Left lung (tissue), 10 donors: Measurements from ENCODE around the gene SMARCAL1. TPM values are rescaled to one million over a fixed set of nuclear protein-coding genes. Genes with fewer than 3 reads are reported as not detected.
A peak's percentile ranks its signal among the peaks of the same experiment; 100 is the strongest.

Experiments used
- ATAC-seq: fragments of 200-7000 bp; cut with Tn5 transposase; one replicate; pipeline ENCODE4 v1.9.1; 2020; ENCODE audit warnings: moderate library complexity
- DNase-seq, 4 donors: peaks; one replicate each; pipeline ENCODE4 v3.0.0-alpha.2; 2013 to 2020
- H3K27ac ChIP-seq, 2 donors: fragments of 200-600 bp; sonication (generic) in 1 of 2; one replicate each; pipeline versions ENCODE4 v1.5.0 to v1.8.0; 2020 to 2021
- H3K27me3 ChIP-seq, 2 donors: fragments of 200-600 bp; sonication (generic) in 1 of 2; one replicate each; pipeline versions ENCODE4 v1.5.0 to v1.8.0; 2020 to 2021
- H3K36me3 ChIP-seq, 2 donors: fragments of 200-600 bp; sonication (generic) in 1 of 2; one replicate each; pipeline versions ENCODE4 v1.5.0 to v1.8.0; 2020 to 2021
- H3K4me1 ChIP-seq, 2 donors: fragments of 200-600 bp; one replicate each; pipeline ENCODE4 v1.8.0; 2021
- H3K4me3 ChIP-seq, 2 donors: fragments of 200-600 bp; sonication (generic) in 1 of 2; one replicate each; pipeline versions ENCODE4 v1.5.0 to v1.8.0; 2020 to 2021; ENCODE audit warnings: mild to moderate bottlenecking in 1 of 2
- H3K9me3 ChIP-seq, 2 donors: fragments of 200-600 bp; sonication (generic) in 1 of 2; one replicate each; pipeline versions ENCODE4 v1.5.0 to v1.8.0; 2020 to 2021
- CTCF ChIP-seq, 2 donors: fragments of 200-600 bp; sonication (generic) in 1 of 2; IDR thresholded peaks; one replicate each; pipeline versions ENCODE4 v1.5.0 to v1.8.0; 2021; ENCODE audit warnings: antibody characterized with exemption in 2 of 2
- intact Hi-C, 2 donors: fragments of 100-400 bp; cut with DNase I; formaldehyde crosslinking; loops; one replicate each; pipeline versions ENCODE4 v1.11.2 to v1.14.2; 2022
- polyA plus RNA-seq, 6 donors: library from polyadenylated mRNA; unstranded; fragments of 120-200 nt; gene quantifications; one replicate each; pipeline ENCODE4 v1.2.1, GENCODE V29; 2013; ENCODE audit not compliant: insufficient read length in 6 of 6
- total RNA-seq, 2 donors: library from RNA; stranded (reverse); fragmentation: NEBNext Ultra II Directional; extraction: Animal tissue kit (Norgen Biotek cat#: 25700); gene quantifications; one replicate each; pipeline ENCODE4 v1.2.1, GENCODE V29; 2021
- donor health status: DM: no; HTN: yes; CAD: no.
- donor health status: DM: no; HTN: no; CAD: no.

Gene SMARCAL1
- total and polyA plus RNA-seq, 8 donors, result 18.1 to 34.5 (median 29.8) TPM

- TF ChIP-seq CTCF (IDR thresholded peaks at IDR 0.05), result no peak
- ATAC-seq (no peak), DNase-seq (no peak)
- intact Hi-C loops, result no loop called here
- Histone ChIP-seq H3K9me3 (no peaks in the 10 kb centered on the region), H3K27me3 (no peaks in the 10 kb centered on the region), H3K36me3 (no peaks in the 10 kb centered on the region), H3K4me1 (no peaks in the 10 kb centered on the region), H3K27ac (no peak overlapping the region), H3K4me3 (no peak overlapping the region)
Observed at GRCh38 chr2:216405588-216405987, 6.7 kb upstream of the SMARCAL1 start.

GRCh38 chr2:216406826-216407225 is 5.5 kb upstream of the SMARCAL1 start:
- Histone ChIP-seq H3K27ac (no peak overlapping the region), H3K36me3 (no peaks in the 10 kb centered on the region), H3K27me3 (no peaks in the 10 kb centered on the region), H3K9me3 (no peaks in the 10 kb centered on the region), H3K4me1 (no peaks in the 10 kb centered on the region), H3K4me3 (no peak overlapping the region)
- no peak for ATAC-seq
- no peak for DNase-seq
- intact Hi-C loops, result no loop called here
- no peak for TF ChIP-seq CTCF (IDR thresholded peaks at IDR 0.05)

- intact Hi-C loops, result no loop called here
- H3K9me3 ChIP-seq, result no peaks in the 10 kb centered on the region
- H3K27me3 ChIP-seq, result no peaks in the 10 kb centered on the region
- ATAC-seq (no peak), DNase-seq (peak in 1 of 4 donors; percentile 78)
- no peak overlapping the region for H3K4me3 ChIP-seq
- no peaks in the 10 kb centered on the region for H3K36me3 ChIP-seq
- peaks cover 0 to 2% of the 10 kb centered on the region in 2 donors for H3K4me1 ChIP-seq
- no peak for TF ChIP-seq CTCF (IDR thresholded peaks at IDR 0.05)
- H3K27ac ChIP-seq, result no peak overlapping the region
Observed at GRCh38 chr2:216408426-216409290, 3.6 kb upstream of the SMARCAL1 start.

GRCh38 chr2:216410550-216410949 is 1.7 kb upstream of the SMARCAL1 start:
- H3K36me3 ChIP-seq, result peaks cover 0 to 12% of the 10 kb centered on the region in 2 donors
- H3K4me3 ChIP-seq, result no peak overlapping the region
- H3K4me1 ChIP-seq, result peaks cover 0 to 2% of the 10 kb centered on the region in 2 donors
- intact Hi-C loops, result no loop called here
- H3K27ac ChIP-seq, result no peak overlapping the region
- H3K27me3 ChIP-seq, result no peaks in the 10 kb centered on the region
- H3K9me3 ChIP-seq, result no peaks in the 10 kb centered on the region
- ATAC-seq (no peak), DNase-seq (no peak)
- TF ChIP-seq CTCF (IDR thresholded peaks at IDR 0.05), result no peak

- no peaks in the 10 kb centered on the region for H3K9me3 ChIP-seq
- no peak for ATAC-seq
- no peak for TF ChIP-seq CTCF (IDR thresholded peaks at IDR 0.05)
Observed at GRCh38 chr2:216413882-216414281, 1.6 kb downstream of the SMARCAL1 start.

More at GRCh38 chr2:216413882-216414281, 1.6 kb downstream of the SMARCAL1 start:
- peaks cover 0 to 26% of the 10 kb centered on the region in 2 donors for H3K36me3 ChIP-seq
- H3K4me3 ChIP-seq, result no peak overlapping the region
- intact Hi-C loops, result no loop called here
- H3K27ac ChIP-seq, result no peak overlapping the region
- no peak for DNase-seq
- H3K4me1 ChIP-seq, result peaks cover 0 to 2% of the 10 kb centered on the region in 2 donors
- no peaks in the 10 kb centered on the region for H3K27me3 ChIP-seq
